GM12891 (cell line): ENCODE data around the gene CCNL1.

ENCODE experiments used
- POLR2A ChIP-seq: IDR thresholded peaks from 2 replicates; pipeline ENCODE4 v1.6.1; 2011; ENCODE audit warnings: low read depth, low read length, control low read depth
- POLR2AphosphoS5 ChIP-seq: IDR thresholded peaks from 2 replicates; pipeline ENCODE4 v1.6.1; 2011; ENCODE audit warnings: low read depth, low read length, control low read depth
- TAF1 ChIP-seq: IDR thresholded peaks from 2 replicates; pipeline ENCODE4 v1.6.1; 2011; ENCODE audit warnings: low read depth, low read length, control low read depth

GRCh38 chr3:157125101-157125500, 34.8 kb downstream of the CCNL1 start:
- TF ChIP-seq POLR2A, result no peak
- no peak for TF ChIP-seq TAF1
- no peak for TF ChIP-seq POLR2AphosphoS5
